Measurements from ENCODE around the gene TJAP1.
"Not testable (repeated sequence)": the region's sequence is repeated elsewhere in the genome, so short reads cannot be mapped to it uniquely, and the experiment has no call there.

TJAP1 gene

GRCh38 chr6:43455531-43456428 lies 21.6 kb upstream of the TJAP1 start, which contains the start of gene DLK2:
Gene DLK2, minus strand, starts transcription at chr6:43455548. Its CDS starts 723 bp downstream, at chr6:43454825.
- Histone ChIP-seq H3K9ac (ENCODE audit: insufficient read length) (peak within 1 kb of the TSS; percentile 69), H3K9me3 (ENCODE audit: low read depth, low read length) (no peaks in the 10 kb centered on the region), H3K36me3 (ENCODE audit: insufficient read depth, low read length) (peaks cover 3% of the 10 kb centered on the region; the same call in 1 of the 2 replicates), H3K27ac (no peak within 1 kb of the TSS), H3K4me3 (peak within 1 kb of the TSS; percentile 94)
- DNase-seq (ENCODE audit: low read depth, low spot score): no peak
- 0 out of 2 replicates have a peak, but pooled peaks have one; percentile 15 for TF ChIP-seq POLR2AphosphoS5 (IDR thresholded peaks at IDR 0.05; ENCODE audit: borderline replicate concordance, low read depth, low read length)
- no peak for TF ChIP-seq FOXP2 (optimal IDR thresholded peaks at IDR 0.05; ENCODE audit: control extremely low read depth, extremely low read length, insufficient read depth)

- no peak for TF ChIP-seq EZH2 (IDR thresholded peaks at IDR 0.05)
- Histone ChIP-seq H3K27ac (no peak overlapping the region), H3K9ac (ENCODE audit: insufficient read length) (no peak overlapping the region), H3K9me3 (ENCODE audit: low read depth, low read length) (no peaks in the 10 kb centered on the region), H3K4me3 (no peak overlapping the region), H3K36me3 (ENCODE audit: insufficient read depth, low read length) (peaks cover 3% of the 10 kb centered on the region; the same call in 1 of the 2 replicates)
- DNase-seq (ENCODE audit: low read depth, low spot score): no peak
Measured at GRCh38 chr6:43457643-43458042, 19.7 kb upstream of the TJAP1 start.

- not testable (repeated sequence) for H3K9ac ChIP-seq (ENCODE audit: insufficient read length); DNase-seq (ENCODE audit: low read depth, low spot score); H3K27ac ChIP-seq; H3K9me3 ChIP-seq (ENCODE audit: low read depth, low read length); H3K36me3 ChIP-seq (ENCODE audit: insufficient read depth, low read length); H3K4me3 ChIP-seq
Measured at GRCh38 chr6:43458154-43458553, 19.2 kb upstream of the TJAP1 start.

GRCh38 chr6:43459535-43459934 lies 17.8 kb upstream of the TJAP1 start:
- no peak overlapping the region for H3K4me3 ChIP-seq
- no peaks in the 10 kb centered on the region for H3K36me3 ChIP-seq (ENCODE audit: insufficient read depth, low read length)
- H3K9ac ChIP-seq (ENCODE audit: insufficient read length): no peak overlapping the region
- H3K27ac ChIP-seq: no peak overlapping the region
- no peaks in the 10 kb centered on the region for H3K9me3 ChIP-seq (ENCODE audit: low read depth, low read length)
- DNase-seq (ENCODE audit: low read depth, low spot score): no peak
- TF ChIP-seq POLR2AphosphoS5 (IDR thresholded peaks at IDR 0.05; ENCODE audit: borderline replicate concordance, low read depth, low read length) (no peak), EZH2 (IDR thresholded peaks at IDR 0.05) (no peak), FOXP2 (optimal IDR thresholded peaks at IDR 0.05; ENCODE audit: control extremely low read depth, extremely low read length, insufficient read depth) (no peak)

- TF ChIP-seq POLR2AphosphoS5 (IDR thresholded peaks at IDR 0.05; ENCODE audit: borderline replicate concordance, low read depth, low read length) (no peak), EZH2 (IDR thresholded peaks at IDR 0.05) (no peak), FOXP2 (optimal IDR thresholded peaks at IDR 0.05; ENCODE audit: control extremely low read depth, extremely low read length, insufficient read depth) (no peak)
- no peak overlapping the region for H3K9ac ChIP-seq (ENCODE audit: insufficient read length)
- H3K4me3 ChIP-seq: no peak overlapping the region
- no peak overlapping the region for H3K27ac ChIP-seq
- no peaks in the 10 kb centered on the region for H3K9me3 ChIP-seq (ENCODE audit: low read depth, low read length)
- no peaks in the 10 kb centered on the region for H3K36me3 ChIP-seq (ENCODE audit: insufficient read depth, low read length)
- no peak for DNase-seq (ENCODE audit: low read depth, low spot score)
Measured at GRCh38 chr6:43460032-43460431, 17.3 kb upstream of the TJAP1 start.

- Histone ChIP-seq H3K36me3 (ENCODE audit: insufficient read depth, low read length) (no peaks in the 10 kb centered on the region), H3K9ac (ENCODE audit: insufficient read length) (no peak overlapping the region), H3K9me3 (ENCODE audit: low read depth, low read length) (no peaks in the 10 kb centered on the region), H3K27ac (no peak overlapping the region), H3K4me3 (no peak overlapping the region)
- no peak for TF ChIP-seq FOXP2 (optimal IDR thresholded peaks at IDR 0.05; ENCODE audit: control extremely low read depth, extremely low read length, insufficient read depth)
- no peak for DNase-seq (ENCODE audit: low read depth, low spot score)
Measured at GRCh38 chr6:43461936-43462335, 15.4 kb upstream of the TJAP1 start.

- Histone ChIP-seq H3K9ac (ENCODE audit: insufficient read length) (no peak overlapping the region), H3K4me3 (no peak overlapping the region), H3K9me3 (ENCODE audit: low read depth, low read length) (no peaks in the 10 kb centered on the region), H3K36me3 (ENCODE audit: insufficient read depth, low read length) (no peaks in the 10 kb centered on the region), H3K27ac (no peak overlapping the region)
- DNase-seq (ENCODE audit: low read depth, low spot score): no peak
- no peak for TF ChIP-seq EZH2 (IDR thresholded peaks at IDR 0.05)
- no peak for TF ChIP-seq POLR2AphosphoS5 (IDR thresholded peaks at IDR 0.05; ENCODE audit: borderline replicate concordance, low read depth, low read length)
- TF ChIP-seq FOXP2 (optimal IDR thresholded peaks at IDR 0.05; ENCODE audit: control extremely low read depth, extremely low read length, insufficient read depth): no peak
Measured at GRCh38 chr6:43464337-43464736, 13.0 kb upstream of the TJAP1 start.

- no peak overlapping the region for H3K9ac ChIP-seq (ENCODE audit: insufficient read length)
- no peak for DNase-seq (ENCODE audit: low read depth, low spot score)
- no peak overlapping the region for H3K27ac ChIP-seq
- H3K9me3 ChIP-seq (ENCODE audit: low read depth, low read length): no peaks in the 10 kb centered on the region
- no peak overlapping the region for H3K4me3 ChIP-seq
- H3K36me3 ChIP-seq (ENCODE audit: insufficient read depth, low read length): no peaks in the 10 kb centered on the region
- TF ChIP-seq FOXP2 (optimal IDR thresholded peaks at IDR 0.05; ENCODE audit: control extremely low read depth, extremely low read length, insufficient read depth) (no peak), EZH2 (IDR thresholded peaks at IDR 0.05) (no peak), POLR2AphosphoS5 (IDR thresholded peaks at IDR 0.05; ENCODE audit: borderline replicate concordance, low read depth, low read length) (no peak)
Measured at GRCh38 chr6:43465948-43466347, 11.4 kb upstream of the TJAP1 start.

GRCh38 chr6:43467265-43467664 lies 10.1 kb upstream of the TJAP1 start:
- not testable (repeated sequence) for H3K27ac ChIP-seq; H3K9ac ChIP-seq (ENCODE audit: insufficient read length); H3K9me3 ChIP-seq (ENCODE audit: low read depth, low read length); H3K4me3 ChIP-seq; H3K36me3 ChIP-seq (ENCODE audit: insufficient read depth, low read length); DNase-seq (ENCODE audit: low read depth, low spot score)
